ENCODE results near the gene TMEM129. TPM values are rescaled to one million over a fixed set of nuclear protein-coding genes. Genes with fewer than 3 reads are reported as not detected.

Gene TMEM129
- total RNA-seq, 2 donors from 2014 or later = 12.7 to 14.9 TPM

DNA sequence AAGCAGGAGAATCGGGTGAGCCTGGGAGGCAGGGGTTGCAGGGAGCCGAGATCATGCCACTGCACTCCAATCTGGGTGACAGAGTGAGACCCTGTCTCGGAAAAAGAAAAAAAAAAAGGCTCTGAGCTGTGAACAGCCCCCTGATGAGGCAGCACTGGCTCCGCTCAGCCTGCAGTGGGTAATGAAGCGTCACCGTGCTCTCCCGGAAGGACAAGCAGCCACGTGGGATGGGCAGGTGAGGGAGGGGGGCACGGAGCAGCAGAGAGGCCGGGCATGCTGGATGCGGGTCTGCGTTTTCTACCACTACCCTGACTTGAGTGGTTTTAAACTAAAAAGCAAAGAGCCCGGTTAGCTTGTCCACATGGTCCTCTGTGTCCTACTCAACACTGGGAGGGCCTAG lies 15.7 kb upstream of the TMEM129 start:
- DNase-seq (ENCODE audit: low spot score in 2 of 2) (no peak), ATAC-seq (no peak)
- Mint-ChIP-seq H3K36me3 (peaks cover 45 to 70% of the 10 kb centered on the region in 2 donors), H3K27ac (peak overlapping the region in 1 of 2 donors; percentile 72), H3K9me3 (no peaks in the 10 kb centered on the region)

DNA sequence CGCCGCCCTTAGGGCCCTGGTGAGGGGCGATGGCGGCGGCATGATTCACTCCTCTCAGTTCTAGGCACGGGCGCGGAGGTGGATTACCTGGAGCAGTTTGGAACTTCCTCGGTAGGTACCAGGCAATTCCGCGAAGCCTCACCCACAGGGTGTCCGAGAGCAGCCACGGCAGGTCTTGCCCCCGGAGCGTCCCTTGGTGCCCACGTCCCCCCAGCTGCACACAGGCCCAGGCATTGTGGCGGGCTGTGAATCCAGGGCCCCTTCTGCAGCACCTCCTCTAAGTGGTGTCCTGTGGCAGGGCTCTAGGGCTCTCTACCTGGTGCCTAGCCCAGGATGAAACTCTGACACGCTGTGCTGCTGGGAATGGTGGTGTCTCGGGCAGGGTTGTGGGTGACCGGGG lies 14.1 kb upstream of the TMEM129 start:
- ATAC-seq (no peak), DNase-seq (ENCODE audit: low spot score in 2 of 2) (no peak)
- Mint-ChIP-seq H3K9me3 (no peaks in the 10 kb centered on the region), H3K36me3 (peaks cover 45 to 70% of the 10 kb centered on the region in 2 donors), H3K27ac (no peak overlapping the region)

DNA sequence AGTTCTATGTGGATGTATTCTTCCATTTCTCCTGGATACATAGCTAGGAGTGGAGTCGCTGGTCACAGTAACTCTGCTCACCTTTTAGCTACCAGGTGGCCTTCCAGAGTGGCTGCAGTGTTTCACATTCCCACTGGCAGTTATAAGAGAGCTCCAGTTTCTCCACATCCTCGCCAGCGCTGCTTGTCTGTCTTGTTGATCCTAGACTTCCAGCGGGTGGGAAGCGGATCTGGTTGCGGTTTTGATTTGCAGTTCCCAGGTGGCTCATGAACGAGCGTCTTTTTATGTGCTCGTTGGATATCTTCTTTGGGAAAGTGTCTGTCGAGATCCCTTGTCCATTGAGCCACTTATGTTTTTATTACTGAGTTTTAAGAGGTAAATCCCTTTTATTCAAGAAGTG lies 11.8 kb upstream of the TMEM129 start:
- ATAC-seq (no peak), DNase-seq (ENCODE audit: low spot score in 2 of 2) (no peak)
- Mint-ChIP-seq H3K27ac (no peak overlapping the region), H3K9me3 (no peaks in the 10 kb centered on the region), H3K36me3 (peaks cover 48 to 71% of the 10 kb centered on the region in 2 donors)

DNA sequence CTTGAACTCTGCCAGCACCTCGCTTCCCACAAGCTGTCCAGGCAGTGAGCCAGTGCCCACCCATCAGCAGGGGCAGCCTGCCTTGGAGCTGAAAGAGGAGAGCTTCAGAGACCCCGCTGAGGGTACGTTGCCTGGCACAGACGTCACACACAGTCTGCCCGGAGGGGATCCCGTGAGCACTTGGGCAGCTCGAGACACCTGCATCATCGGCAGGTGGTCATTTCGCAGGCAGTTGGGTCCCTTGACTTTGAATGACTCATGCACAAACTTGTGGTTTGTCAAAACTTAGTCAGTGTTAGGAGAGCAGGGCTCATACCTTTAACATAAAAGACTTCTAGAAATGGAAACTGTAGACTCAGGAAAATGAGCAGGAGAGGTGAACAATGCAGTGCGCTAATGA lies 10.1 kb upstream of the TMEM129 start:
- ATAC-seq = peak; percentile 87 to 91
- Mint-ChIP-seq H3K36me3 (peaks cover 56 to 68% of the 10 kb centered on the region in 2 donors), H3K27ac (peak overlapping the region in 1 of 2 donors; percentile 41), H3K9me3 (no peaks in the 10 kb centered on the region)
- no peak for DNase-seq (ENCODE audit: low spot score in 2 of 2)

DNA sequence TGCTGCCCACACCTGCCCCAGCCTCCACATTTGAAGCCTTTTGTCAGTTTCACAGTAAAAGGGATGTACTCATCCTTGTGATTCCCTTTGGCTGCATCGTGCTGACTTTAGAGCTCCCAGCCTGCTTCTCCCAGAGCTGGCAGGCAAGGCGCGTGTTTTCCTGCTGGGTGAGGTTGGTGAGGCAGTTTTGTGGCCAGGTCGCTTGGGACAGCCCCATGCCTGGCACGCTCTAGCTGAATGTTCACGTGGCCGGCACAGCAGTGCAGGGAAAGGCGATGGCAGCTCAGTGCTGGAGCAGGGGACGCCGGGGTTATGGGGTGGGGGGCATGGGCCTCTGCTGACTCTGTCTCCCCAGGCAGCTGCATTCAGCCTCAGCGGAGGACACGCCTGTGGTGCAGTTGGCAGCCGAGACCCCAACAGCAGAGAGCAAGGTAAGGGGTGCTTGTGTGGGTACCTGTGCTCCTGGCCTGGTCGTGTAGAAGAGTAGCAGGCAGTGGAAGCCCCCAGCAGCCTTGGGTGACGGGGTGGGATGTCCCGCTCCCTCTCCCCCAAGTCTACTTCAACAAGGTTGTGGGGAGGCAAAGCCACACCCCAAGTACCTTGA lies 9.5 kb upstream of the TMEM129 start:
- ATAC-seq (peak in 1 of 2 donors; percentile 14), DNase-seq (ENCODE audit: low spot score in 2 of 2) (no peak)
- H3K27ac Mint-ChIP-seq = peak overlapping the region in 1 of 2 donors; percentile 39
- peaks cover 58 to 65% of the 10 kb centered on the region in 2 donors for H3K36me3 Mint-ChIP-seq
- H3K9me3 Mint-ChIP-seq = no peaks in the 10 kb centered on the region

DNA sequence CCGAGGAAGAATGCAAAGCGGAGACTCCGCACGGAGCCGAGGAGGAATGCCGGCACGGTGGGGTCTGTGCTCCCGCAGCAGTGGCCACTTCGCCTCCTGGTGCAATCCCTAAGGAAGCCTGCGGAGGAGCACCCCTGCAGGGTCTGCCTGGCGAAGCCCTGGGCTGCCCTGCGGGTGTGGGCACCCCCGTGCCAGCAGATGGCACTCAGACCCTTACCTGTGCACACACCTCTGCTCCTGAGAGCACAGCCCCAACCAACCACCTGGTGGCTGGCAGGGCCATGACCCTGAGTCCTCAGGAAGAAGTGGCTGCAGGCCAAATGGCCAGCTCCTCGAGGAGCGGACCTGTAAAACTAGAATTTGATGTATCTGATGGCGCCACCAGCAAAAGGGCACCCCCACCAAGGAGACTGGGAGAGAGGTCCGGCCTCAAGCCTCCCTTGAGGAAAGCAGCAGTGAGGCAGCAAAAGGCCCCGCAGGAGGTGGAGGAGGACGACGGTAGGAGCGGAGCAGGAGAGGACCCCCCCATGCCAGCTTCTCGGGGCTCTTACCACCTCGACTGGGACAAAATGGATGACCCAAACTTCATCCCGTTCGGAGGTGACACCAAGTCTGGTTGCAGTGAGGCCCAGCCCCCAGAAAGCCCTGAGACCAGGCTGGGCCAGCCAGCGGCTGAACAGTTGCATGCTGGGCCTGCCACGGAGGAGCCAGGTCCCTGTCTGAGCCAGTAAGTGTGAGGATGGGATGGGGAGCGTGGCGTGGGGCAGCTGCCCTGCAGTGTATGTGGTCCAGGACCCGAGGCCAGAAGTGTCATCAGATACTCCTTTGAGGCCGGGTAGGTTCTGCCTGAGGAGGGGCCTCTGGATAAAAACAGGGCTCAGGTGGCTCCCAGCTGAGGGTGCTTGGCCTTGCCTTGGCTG lies 7.2 kb upstream of the TMEM129 start:
- H3K27ac Mint-ChIP-seq = peak overlapping the region; percentile 72 to 81
- no peak for DNase-seq (ENCODE audit: low spot score in 2 of 2)
- ATAC-seq = no peak
- no peaks in the 10 kb centered on the region for H3K9me3 Mint-ChIP-seq
- peaks cover 68 to 71% of the 10 kb centered on the region in 2 donors for H3K36me3 Mint-ChIP-seq

DNA sequence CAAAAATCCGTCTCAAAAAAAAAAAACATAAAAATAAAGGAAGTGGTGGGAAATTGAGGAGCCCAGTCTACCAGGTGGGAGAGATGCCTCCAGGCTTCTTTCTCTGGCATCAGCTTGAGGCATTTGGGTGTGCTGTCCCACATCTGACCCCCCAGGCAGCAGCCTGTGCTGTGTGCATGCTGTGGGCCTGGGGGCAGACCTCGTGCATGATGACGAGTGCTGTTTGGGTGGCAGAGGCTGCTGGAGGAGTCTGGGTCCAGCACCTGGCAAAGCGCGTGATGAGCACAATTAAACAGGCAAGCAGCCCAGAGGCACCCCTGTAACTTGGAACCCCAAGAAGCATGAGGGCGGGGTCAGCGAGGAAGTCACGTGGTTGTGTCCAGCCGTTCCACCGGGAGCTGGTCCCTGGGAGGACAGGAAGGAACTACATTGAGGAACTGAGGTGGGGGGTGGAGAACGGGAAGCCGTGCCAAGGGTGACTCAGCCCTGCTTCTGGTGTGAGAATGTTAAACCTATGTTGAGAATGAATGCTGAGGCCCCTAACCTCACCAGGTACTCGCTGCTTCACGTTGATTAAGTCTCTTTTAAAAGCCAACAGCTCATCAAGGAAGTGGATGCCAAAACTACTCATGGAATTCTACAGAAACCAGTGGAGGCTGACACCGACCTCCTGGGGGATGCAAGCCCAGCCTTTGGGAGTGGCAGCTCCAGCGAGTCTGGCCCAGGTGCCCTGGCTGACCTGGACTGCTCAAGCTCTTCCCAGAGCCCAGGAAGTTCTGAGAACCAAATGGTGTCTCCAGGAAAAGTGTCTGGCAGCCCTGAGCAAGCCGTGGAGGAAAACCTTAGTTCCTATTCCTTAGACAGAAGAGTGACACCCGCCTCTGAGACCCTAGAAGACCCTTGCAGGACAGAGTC lies 6.3 kb upstream of the TMEM129 start:
- H3K36me3 Mint-ChIP-seq = peaks cover 70 to 72% of the 10 kb centered on the region in 2 donors
- ATAC-seq (no peak), DNase-seq (ENCODE audit: low spot score in 2 of 2) (no peak)
- peak overlapping the region; percentile 44 to 81 for H3K27ac Mint-ChIP-seq
- no peaks in the 10 kb centered on the region for H3K9me3 Mint-ChIP-seq

DNA sequence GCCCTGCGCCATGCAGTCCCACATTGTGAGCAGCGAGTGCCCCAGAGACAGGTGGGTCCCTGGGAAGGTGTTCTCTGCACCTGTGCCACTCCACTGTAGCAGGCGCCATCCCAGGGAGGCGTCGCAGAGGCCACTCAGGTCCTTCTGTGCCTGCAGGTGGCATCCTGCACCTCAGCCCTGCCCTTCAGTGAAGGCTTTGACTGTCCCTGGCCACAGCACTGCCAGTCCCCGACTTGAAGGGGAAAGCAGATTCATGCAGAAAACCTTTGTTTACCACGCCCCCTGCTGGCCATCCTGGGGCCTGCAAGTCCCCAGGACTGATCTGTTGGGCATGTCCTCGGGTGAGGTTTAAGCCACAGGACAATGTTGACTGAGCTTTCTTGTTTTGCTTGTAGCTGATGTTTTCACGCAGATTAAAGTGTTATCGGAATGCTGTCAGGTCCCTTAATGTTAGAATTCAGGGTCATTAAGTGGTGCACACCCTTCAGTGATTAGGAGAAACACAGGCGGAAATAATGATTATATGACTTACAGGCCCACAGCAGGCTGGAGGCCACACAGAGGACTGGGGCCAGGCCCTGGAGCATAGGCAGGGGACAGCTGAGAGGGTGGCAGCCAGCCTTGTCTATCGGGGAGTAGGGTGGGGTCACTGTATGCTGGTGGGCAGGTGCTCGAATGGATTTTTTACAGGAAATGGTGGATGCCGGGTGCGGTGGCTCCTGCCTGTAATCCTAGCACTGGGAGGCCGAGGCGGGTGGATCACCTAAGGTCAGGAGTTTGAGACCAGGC lies 5.2 kb upstream of the TMEM129 start:
- H3K27ac Mint-ChIP-seq = peak overlapping the region; percentile 81 to 94
- peak in 1 of 2 donors; percentile 21 for ATAC-seq
- DNase-seq (ENCODE audit: low spot score in 2 of 2) = peak; percentile 82 to 94
- H3K9me3 Mint-ChIP-seq = no peaks in the 10 kb centered on the region
- peaks cover 71 to 73% of the 10 kb centered on the region in 2 donors for H3K36me3 Mint-ChIP-seq

DNA sequence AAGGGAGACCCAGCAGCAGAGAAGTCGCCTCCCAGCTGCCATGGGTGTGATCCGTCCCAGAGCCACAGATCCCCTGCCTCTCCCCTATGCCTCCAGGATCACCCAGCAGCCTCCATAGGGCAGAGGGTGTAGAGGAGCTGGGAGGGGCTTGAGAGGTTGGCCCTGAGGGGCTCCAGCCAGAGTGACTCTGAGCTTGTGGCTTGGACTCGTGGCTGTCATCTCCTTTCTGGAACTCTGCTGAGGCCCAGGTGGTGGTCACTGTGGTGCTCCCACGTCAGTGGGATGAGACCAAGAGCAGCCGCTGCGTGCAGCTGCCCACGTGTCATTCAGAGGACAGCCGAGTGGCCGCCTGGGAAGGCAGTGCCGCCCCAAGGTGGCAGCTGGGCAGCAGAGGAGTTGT lies 4.4 kb upstream of the TMEM129 start:
- Mint-ChIP-seq H3K9me3 (no peaks in the 10 kb centered on the region), H3K27ac (no peak overlapping the region)

DNA sequence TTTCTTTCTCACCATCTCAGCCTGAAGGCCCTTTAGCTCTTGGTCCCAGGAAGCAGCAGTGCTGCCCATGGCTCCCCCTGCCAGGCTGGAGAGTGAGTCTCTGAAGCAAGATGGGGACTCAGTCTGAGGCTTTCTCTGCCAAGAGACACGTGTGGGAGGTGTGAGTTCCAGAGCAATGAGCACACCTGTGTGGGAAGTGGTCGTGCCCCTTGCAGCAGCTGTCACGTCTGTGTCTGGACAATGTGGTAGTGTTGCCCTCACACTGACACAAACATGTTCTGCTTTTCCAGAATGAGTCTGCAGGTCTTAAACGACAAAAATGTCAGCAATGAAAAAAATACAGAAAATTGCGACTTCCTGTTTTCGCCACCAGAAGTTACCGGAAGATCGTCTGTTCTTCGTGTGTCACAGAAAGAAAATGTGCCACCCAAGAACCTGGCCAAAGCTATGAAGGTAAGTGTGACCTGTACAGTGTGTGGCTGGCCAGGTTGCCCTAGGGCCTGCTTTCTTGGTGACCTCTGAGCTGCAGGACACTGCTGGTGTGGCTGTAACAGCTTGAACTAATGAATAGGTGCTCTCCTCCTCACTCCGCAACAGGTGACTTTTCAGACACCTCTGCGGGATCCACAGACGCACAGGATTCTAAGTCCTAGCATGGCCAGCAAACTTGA lies 2.1 kb upstream of the TMEM129 start:
- Mint-ChIP-seq H3K9me3 (no peaks in the 10 kb centered on the region), H3K27ac (peak overlapping the region; percentile 94 to 99), H3K36me3 (peaks cover 54 to 64% of the 10 kb centered on the region in 2 donors)
- DNase-seq (ENCODE audit: low spot score in 2 of 2) = peak; percentile 60 to 61
- peak; percentile 33 to 59 for ATAC-seq

More for the DNA sequence above, 4.4 kb upstream of the TMEM129 start:
- H3K36me3 Mint-ChIP-seq = peaks cover 64 to 69% of the 10 kb centered on the region in 2 donors
- ATAC-seq (no peak), DNase-seq (ENCODE audit: low spot score in 2 of 2) (no peak)

DNA sequence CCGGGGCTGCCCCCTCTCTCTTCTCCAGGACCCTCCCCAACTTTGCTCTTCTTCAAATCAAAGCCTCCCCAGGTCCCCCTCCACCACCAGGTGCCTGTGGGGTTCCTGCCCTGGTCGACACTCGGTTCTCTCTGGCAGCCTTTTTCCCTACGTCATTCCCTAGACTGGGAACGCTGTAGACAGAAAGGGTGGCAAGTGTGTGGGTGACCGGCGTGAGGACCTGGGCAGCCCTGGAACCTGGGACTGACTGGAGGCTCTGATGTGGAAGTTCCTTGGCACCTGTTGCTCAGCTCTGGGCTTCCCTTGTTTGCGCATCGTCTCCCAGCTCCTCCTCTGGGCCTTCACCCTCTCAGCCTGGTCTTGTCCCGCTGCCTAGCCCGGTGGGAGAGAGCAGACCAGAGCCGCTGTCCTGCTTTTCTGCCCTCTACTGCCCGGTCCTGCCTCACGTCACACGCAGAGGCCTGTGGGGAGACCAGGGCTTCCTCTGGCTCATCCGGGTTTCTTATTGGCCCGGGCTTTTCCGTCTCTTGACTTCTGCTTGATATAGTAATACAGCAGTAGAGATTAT lies 1.5 kb upstream of the TMEM129 start:
- peak overlapping the region; percentile 94 to 99 for H3K27ac Mint-ChIP-seq
- no peaks in the 10 kb centered on the region for H3K9me3 Mint-ChIP-seq
- DNase-seq (ENCODE audit: low spot score in 2 of 2) (no peak), ATAC-seq (peak; percentile 4 to 14)
- peaks cover 47 to 58% of the 10 kb centered on the region in 2 donors for H3K36me3 Mint-ChIP-seq

DNA sequence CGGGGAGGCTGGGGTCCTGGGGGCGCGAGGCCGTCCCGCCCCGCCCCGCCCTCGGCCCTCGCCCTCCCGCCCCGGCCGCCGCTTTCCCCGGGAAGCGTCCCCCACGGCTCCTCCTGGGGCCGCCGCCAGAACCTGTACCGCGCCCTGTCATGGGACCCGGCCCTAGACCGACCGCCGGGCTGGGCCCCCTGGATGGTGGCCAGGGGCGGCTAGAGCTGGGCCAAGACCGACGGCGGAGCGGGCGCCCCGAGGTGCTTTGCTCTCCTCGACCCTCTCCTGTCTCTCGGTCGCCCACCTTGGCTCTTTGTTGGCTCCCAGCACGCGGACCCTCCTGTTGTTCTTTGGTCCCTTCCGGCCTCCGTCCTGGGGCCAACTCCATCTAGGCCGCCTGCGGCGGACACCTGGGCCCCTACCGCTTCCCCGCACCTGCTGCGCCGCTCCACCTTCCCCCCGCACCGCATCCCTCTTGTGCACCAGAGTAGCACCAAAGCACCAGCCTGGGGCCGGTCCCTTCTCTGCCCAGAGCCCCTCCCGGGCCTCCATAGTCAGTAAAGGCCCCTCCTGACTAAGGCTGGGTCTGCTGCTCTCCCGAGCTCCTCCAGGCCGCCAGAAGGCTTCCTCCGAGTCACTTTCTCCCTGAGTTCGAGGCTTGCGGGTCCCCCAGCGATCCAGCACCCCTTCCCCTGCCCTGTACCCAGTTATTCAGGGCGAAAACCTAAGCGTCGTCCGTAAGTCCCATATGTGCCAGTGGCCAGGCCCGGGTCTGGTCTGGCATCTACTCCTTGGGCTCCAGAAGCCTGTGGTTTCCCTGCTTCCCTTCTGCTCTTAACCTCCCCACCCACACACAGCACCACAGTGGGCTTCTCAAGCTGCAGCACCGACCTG lies 785 bp upstream of the TMEM129 start:
- ATAC-seq = peak in 1 of 2 donors; percentile 8

DNA sequence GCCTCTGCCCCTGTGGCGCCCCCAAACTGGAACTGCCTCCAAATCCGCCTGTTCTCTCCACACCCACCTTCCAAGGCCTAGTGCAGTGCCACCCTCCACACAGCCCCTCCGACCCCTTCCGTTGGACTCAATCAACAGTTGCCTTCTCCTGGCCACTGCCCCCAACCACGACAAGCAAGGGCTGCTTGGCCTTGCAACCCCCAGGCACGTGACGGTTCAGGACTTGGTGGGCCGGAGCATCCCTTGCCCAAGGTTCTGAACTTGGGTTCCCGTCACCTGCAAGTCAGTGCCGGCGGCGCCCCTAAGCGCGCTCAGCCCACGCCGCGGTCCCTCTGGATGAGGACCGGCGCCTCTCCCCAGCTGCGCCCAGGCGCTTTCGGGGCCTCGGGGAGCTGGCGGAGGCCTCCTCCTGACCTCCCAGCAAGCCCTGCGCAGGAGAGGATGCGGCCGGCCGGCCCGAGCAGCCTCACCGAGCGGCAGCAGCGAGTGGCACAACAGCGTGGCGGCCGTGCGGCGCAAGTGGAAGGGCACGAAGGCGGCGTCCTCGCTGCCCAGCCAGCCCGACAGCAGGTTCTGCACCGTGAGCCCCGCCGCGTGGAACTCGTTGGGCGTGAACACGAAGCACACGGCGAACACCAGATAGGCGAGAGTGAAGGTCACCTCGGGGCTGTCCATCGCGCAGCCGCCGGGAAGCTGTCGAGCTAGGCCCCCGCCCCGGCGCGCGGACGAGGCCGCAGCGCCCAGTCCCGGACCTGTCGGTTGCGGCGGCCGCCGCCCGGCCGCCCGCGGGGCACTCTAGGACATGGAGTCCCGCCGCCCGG lies 750 bp downstream of the TMEM129 start:
- no peaks in the 10 kb centered on the region for H3K9me3 Mint-ChIP-seq
- peaks cover 28 to 42% of the 10 kb centered on the region in 2 donors for H3K36me3 Mint-ChIP-seq
- DNase-seq (ENCODE audit: low spot score in 2 of 2) (peak in 1 of 2 donors; percentile 57), ATAC-seq (peak; percentile 14 to 18)
- peak overlapping the region; percentile 94 to 97 for H3K27ac Mint-ChIP-seq

More for the DNA sequence above, 785 bp upstream of the TMEM129 start:
- Mint-ChIP-seq H3K9me3 (no peaks in the 10 kb centered on the region), H3K27ac (peak overlapping the region; percentile 94 to 99), H3K36me3 (peaks cover 40 to 51% of the 10 kb centered on the region in 2 donors)
- no peak for DNase-seq (ENCODE audit: low spot score in 2 of 2)

Measured in activated naive CD4-positive, alpha-beta T cell treated with anti-CD3 and anti-CD28 coated beads, Interleukin-2, amount 50 U/mL, for 72 hours (primary cell).